Pulmonary artery endothelial cell (primary cell): ENCODE results near the gene SERPINB6. TPM values are rescaled to one million over a fixed set of nuclear protein-coding genes. Genes with fewer than 3 reads are reported as not detected.
"Not testable (repeated sequence)": the region's sequence is repeated elsewhere in the genome, so short reads cannot be mapped to it uniquely, and the experiment has no call there.

Source experiments
- DNase-seq: peaks from one replicate; pipeline ENCODE4 v3.0.0-alpha.2; 2011; ENCODE audit warnings: low read depth, low spot score
- total RNA-seq: library from RNA; depleted of rRNA; stranded (reverse); fragments of >200 nt; gene quantifications from 2 replicates; pipeline ENCODE4 v1.2.3, GENCODE V29; 2014

Gene SERPINB6
- total RNA-seq, 1 donor from 2014 or later = 122 TPM

DNA sequence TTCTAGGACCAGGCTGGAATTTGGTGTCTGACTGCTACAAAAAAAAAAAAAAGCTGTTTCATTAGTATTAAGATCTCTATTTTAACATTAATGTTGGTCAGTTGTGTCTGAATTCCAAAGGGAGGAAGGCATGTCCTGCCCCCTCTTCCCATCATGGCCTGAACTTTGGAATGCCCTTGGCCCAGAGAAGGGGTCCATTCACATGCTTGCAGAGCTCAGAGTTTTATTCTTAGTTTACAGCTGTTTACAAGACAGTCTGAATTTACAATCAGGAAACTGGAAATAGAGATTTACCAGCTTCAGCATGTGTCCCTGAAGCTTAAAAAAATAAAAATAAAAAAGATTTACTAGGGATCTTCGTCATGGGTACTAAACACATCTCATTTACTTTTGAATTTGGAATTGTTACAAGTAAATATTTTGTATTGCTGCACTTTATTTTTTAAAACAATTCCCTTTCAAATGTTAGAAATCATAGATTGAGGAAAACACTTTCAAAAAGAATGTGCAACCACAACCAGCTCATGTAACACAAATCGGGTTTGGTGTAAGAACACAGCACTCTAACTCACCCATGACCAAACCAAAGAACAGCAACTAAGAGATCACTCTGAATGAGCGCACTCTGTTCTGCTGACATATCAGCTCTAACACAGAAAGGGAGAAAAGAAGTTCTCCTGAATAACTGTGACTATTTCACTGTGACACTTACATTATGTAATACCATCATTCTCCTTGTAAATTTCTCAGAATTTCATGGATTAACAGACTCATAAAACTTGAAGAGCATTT is 6.6 kb upstream of the SERPINB6 start:
- DNase-seq = no peak

DNA sequence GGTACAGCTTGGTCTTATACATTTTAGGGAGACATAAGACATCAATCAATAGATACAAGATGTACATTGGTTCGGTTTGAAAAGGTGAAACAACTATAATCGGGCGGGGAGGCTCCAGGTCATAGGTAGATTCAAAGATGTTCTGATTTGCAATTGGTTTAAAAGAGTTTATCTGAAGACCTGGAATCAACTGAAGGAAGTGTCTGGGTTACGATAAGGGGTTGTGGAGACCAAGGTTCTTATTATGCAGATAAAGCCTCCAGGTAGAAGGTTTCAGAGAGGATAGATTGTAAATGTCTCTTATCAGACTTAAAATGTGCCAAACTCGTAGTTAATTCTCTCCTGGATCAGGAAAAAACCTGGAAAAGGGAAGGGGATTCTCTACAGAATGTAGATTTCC is 5.9 kb upstream of the SERPINB6 start:
- no peak for DNase-seq

DNA sequence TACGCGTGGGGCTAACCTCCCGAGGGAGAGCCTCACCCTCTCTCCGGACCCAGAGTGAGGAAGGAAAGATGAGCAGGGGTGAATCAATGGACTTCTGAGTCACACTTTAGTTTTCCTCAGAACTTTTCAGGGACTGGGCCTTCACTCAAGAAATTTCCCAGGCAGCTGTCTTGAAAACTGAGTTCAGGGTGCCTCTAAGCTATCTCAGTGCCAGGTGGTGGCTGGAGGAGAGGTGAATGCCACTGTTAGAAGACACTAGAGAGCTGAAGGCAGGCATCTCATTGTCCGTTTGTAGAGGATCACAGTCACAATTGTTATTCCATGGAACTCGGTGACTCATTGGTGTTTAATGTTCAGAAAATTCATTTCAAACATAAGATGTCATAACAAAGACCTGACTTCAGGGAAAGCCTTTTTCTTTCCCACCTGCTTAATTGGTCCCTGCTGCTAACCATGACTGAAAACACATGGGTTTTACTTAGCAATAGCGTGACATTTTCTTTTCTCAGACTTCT is 5.3 kb upstream of the SERPINB6 start:
- no peak for DNase-seq

DNA sequence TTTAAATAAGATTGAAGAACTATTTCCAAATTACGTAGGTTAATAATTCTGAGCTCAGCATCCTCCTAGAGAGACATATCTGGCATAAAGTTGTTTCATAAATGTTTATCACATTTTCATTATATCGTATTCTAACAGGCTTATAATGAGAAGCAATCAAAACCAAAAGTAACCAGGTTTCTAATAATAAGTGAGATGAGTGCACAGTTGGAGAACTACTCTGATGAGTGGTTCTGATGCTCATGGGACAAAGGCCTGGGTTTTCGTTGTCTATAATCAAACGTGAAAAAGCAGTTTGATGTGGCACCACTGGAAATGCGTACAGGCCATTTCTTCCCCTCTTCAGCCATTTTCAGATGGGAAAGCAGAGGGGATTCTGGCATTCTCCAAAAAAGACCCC is 4.7 kb upstream of the SERPINB6 start:
- DNase-seq = no peak

DNA sequence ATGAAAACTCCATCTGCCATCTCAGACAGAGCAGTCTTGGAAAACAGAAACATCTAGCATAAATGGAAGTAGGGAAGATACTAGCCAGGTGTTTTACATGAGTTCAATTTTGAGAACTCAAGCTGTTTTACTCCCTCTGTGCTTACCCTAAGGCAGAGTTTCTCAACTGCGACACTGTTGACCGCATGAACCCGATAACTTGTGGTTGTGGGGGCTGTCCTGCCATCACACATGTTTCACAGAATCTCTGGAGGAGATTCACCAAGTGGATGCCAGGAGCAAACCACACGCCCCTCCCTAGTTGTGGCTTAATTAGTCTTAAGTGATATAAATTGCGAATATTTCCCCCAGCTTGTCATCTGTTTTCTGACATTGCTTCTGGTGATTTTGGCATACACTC is 2.3 kb upstream of the SERPINB6 start:
- no peak for DNase-seq

DNA sequence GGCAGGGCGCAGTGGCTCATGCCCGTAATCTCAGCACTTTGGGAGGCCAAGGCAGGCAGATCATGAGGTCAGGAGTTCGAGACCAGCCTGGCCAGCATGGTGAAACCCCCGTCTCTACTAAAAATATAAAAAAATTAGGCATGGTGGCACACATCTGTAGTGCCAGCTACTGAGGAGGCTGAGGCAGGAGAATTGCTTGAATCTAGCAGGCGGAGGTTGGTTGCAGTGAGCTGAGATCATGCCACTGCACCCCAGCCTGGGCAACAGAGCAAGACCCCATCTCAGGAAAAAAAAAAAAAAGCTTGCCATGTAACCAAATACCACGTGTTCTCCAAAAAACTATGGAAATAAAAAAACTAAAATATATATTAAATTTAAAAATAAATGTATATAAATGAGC is 1.8 kb upstream of the SERPINB6 start:
- DNase-seq = not testable (repeated sequence)

DNA sequence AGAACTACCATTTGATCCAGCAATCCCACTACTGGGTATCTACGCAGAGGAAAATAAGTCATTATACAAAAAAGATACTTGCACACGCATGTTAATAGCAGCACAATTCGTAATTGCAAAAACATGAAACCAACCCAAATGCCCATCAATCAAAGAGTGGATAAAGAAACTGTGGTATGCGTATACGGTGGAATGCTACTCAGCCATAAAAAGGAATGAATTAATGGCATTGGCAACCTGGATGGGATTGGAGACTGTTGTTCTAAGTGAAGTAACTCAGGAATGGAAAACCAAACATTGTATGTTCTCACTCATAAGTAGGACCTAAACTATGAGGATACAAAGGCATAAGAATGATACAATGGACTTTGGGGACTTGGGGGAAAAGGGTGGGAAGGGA is 1.3 kb upstream of the SERPINB6 start:
- not testable (repeated sequence) for DNase-seq

DNA sequence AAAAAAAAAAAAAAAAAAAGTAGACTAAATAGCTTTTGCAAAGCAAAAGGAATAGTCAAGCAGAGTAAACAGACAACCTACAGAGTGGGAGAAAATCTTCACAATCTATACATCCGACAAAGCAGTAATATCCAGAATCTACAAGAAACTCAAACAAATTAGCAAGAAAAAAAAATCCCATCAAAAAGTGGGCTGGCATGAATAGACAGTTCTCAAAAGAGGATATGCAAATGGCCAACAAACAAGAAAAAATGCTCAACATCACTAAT is 786 bp upstream of the SERPINB6 start:
- not testable (repeated sequence) for DNase-seq

DNA sequence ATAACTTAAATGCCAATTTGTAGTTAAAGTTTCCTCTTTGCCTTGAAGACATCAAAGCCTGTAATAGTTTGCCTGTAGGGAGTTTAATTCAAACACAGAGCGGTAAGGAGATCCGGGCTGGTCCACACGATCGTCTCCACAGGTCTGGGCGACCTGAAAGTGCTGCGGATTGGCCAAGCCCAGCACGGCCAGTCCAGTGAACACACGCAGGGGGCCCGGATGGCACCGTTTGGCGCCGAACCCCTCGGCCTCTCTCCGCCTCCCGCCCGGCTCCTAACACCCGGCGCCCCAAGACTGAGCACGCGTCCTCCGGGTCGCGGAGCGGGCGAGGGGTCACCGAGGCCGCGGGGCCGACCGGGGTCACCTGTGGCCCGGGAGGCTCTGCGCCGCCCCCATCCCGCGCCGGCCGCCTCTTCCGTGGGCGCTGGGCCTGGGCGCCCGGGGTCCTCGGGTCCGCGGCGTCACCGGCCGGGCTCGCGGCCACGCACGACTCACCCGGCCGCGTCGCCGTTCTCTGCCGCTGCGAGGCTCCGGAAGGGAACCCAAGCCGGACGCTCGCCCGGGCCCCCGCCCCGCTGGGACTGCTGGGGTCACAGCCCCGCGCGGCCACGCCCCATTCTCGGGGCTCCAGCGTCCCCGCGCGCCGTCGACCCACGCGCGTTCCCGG is 481 bp downstream of the SERPINB6 start:
- DNase-seq = no peak

DNA sequence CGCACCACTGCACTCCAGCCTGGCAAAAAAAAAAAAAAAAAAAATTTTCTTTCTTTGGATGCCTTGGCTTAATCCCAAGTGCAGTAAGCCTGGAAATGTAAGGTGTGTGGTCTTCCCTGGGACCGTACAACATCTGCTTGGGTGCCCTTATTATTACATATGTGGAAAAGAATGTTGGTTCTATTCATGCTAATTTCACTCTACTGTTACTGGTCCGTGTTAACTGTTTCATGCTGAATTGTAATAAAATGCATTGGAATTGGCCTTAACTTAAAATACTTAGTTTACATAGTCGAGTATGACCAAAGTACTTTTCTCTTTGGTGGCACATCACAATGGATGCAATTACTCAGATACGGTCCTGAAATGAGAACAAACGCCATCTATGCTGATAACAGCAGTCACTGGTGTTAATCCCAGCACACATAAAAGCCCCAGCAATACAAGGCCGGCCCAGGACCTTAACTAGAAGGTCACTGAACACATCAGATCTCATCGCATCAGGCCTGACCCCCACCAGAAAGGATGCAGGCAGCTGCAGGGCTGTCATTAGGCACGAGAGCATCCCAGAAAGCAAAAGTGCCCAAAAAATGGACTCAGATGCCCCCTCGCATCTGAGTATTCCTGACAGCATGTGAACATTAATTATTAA is 1.2 kb downstream of the SERPINB6 start:
- DNase-seq = no peak

DNA sequence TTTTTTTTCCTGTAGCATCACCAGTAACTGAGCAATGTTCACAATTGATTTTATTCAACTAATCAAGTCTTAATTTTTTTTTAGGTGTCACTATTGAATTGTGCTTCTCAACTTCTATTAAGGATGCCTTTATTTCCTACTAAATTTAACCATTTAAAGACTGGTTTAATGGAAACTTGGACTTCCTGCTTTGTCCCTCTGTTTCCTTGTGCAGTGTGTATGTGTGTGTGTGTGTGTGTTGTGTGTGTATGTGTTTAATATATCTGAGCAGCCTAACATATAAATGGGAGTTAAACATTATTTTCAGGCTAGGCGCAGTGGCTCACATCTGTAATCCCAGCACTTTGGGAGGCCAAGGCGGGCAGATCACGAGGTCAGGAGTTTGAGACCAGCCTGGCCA is 1.8 kb downstream of the SERPINB6 start:
- DNase-seq = no peak

DNA sequence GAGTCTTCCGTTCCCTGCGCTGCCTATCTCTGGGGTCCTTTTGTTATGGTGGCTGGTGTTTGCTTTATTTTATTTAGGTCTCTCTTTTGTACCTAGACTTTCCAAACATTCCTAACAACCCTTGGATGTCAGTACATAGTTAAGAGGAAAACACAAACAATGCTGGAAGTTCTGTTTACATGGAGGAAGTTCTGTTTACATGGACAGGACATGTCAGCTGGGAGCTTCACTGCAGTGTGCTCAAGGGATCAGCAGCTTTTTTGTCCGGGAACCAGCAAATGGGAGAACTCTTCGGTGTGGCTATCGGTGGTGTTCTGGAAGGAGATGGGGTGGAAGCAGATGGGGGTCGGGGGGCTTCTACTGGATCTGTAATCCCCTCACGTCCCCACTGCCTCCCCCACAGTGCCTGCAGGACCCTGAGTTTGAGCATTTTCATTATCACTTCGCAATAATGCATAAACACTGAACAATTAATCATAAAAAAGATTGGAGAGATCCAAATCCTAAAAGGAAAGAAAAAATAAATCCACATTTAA is 2.7 kb downstream of the SERPINB6 start:
- DNase-seq = no peak

DNA sequence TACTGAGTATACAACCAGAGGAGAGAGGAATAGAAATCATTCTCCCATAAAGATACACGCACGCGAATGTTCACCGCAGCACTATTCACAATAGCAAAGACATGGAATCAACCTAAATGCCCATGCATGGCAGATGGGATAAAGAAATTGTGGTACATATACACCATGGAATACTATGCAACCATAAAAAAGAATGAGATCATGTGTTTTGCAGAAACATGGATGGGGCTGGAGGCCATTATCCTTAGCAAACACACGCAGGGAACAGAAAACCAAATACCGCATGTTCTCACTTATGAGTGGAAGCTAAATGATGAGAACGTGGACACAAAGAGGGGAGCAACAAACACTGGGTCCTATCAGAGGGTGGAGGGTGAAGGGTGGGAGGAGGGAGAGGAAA is 3.4 kb downstream of the SERPINB6 start:
- no peak for DNase-seq

DNA sequence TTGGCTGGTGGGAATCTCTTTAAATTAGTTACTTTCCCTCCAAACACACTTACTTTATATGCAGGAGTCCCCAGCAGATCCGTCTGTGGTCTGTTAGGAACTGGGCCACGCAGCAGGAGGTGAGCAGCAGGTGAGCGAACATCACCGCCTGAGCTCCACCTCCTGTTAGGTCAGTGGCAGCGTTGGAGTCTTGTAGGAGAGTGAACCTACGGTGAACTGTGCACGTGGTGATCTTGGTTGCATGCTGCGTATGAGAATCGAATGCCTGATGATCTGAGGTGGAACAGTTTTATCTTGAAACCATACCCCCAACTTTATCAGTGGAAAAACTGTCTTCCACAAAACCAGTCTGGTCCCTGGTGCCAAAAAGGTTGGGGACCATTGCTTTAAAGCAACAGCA is 5.0 kb downstream of the SERPINB6 start:
- no peak for DNase-seq

DNA sequence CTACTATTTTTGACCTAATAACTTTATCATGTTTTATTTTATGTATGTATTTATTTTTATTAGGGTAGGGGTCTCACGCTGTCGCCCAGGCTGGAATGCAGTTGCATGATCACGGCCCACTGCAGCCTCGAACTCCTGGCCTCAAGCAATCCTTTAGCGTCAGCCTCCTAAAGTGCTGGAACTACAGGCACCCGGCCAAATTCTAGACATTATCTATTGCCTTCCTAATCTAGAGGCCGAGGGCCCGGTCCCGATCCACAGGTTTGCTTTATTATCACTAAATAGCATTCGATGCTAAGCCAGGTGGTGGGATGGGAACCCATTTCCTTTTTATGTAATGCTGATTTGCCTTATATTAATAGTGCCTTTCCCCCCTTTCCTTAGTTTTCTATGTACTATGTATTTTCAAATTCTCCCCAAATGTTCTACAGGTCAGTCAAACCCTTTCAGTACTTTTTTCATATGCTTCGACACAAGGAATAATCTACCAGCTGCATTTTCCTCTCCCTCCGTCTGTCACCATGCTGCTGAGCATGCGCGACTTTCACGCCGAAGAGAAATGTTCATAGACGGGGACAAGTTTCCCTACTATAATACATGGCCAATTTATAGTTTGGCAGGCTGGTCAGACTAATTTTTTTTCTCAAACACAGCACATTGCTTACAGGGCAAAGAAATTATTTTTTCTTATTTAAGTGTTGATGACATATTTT is 6.4 kb downstream of the SERPINB6 start:
- no peak for DNase-seq

DNA sequence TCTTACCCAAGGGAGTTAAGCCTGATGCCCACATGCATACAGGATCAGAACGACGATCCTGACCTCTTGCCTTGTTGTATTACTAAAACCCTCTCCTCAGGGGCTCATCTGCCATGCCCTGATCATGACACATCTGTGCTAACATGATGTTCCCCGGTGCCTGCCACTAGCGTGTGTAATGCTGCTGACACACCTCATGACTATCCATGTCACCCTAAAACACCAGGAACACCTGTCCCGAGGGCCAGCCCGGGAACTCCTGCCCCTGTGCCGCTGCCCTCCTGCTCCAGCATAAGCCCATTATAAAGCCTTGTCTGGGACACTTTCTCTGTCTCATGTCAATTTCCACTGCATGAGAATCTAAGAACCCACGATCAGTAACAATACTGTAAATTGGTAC is 7.6 kb downstream of the SERPINB6 start:
- no peak for DNase-seq

DNA sequence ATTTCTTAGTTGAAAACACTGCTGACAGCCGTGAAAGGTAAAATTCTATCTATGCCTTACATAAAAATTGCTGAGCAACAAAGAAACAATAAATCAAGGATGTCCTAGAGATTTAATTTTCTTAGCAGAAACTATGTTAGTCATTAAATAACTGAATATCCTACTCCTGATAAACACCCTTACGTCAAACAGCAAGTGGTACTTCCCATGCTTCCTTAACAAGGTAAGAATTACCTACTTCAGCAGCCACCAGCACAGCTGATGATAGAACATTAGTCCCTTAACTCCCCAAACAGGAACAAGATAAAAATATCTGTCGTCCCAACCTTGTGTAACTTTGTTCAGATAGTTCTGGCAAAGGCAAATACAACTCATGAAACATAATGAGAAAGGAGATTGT is 8.7 kb downstream of the SERPINB6 start:
- DNase-seq = no peak

DNA sequence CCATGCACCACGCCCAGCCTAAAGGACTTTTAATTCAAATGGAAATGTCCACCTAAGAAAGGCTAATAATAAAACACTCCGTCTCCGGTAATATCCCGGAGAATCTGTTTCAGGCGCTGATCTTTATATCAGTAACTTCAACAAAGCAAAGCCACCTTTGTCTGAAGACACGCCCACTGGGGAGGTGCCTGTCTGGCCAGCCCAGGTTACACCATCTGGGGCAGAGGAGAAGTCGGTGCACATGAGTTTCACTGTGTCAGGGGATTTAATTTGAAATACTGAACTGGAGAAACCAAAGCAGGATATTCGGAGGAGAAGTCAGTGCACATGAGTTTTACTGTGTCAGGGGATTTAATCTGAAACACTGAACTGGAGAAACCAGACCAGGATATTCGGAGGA is 9.4 kb downstream of the SERPINB6 start:
- DNase-seq = no peak

DNA sequence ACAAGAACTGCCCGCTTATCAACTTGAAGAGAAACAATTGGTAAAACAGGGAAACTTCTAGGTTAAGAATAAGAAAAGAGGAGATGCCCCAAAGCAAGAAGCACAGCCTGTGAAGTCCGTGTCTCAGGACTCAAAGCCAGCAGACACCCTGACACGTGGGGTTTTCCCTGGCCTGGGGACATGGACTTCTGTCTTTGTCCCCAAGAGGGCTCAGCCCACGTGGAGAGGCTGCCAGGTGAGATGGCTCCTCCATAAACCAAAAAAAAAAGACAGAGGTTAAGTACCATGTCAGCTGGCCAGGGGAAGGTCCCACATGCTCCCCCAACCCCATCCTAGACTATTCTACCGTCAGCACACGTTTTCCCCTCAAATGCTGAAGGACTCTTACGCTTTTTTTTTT is 9.9 kb downstream of the SERPINB6 start:
- DNase-seq = no peak

DNA sequence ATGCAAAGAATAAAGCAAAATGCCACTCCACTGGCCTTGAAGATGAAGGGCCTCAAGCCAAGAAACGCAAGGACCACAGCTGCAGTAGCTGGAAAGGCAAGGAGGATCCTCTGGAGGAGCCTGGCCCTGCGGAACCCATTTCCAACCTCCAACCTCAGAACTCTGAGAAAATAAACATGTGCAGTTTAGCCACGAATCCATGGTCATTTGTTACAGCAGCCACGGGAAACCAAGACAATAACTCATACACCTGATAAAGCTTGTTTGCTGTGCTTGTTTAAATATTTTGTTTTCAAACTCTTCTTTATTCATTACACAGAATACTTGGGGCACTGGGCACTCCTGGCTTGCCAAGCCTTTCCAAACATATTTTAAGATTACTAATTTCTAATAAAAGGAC is 10.4 kb downstream of the SERPINB6 start:
- DNase-seq = no peak

DNA sequence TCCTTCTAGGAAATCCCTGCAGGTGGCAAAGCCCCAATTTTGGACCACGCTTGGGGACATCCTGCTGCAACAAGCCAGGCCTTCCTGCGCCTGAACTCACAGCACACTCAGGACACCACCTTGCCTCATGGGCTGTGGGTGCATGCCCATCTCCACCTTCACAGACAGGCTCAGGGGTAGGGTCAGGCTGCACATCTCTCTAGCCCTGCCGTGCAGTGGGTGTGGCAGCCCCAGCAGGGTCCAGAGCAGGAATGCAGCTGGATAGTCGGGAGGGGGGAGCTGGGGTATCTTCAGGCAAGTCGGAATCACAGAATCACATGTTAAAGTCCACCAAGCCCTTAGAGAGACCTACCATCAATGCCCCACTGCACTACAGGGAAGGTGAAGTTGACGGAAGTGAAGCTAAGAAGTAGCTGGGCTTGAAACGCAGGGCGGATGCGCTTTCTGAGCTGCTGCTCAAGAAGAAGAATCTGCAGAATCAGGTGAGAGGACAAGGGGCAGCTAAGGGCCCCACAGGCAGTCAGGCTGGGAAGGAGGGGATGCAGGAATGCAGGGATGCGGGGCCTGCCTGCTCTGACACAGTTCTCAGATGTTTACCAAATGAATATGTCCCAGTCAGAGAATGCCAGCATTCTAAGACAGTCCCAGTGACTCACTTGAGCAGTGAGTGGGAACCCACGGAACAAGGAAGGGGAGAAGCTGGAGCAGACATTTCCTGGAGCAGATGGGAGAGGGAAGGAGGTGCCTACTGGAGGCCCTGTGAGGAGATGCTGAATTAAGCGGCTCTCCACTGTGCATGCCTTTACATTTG is 11.3 kb downstream of the SERPINB6 start:
- DNase-seq = no peak
